ENCODE measurements around the gene PLEKHG3. TPM values are rescaled to one million over a fixed set of nuclear protein-coding genes. Genes with fewer than 3 reads are reported as not detected.
A peak's percentile ranks its signal among the peaks of the same experiment; 100 is the strongest.
"Not testable (repeated sequence)": the region's sequence is repeated elsewhere in the genome, so short reads cannot be mapped to it uniquely, and the experiment has no call there.

PLEKHG3 gene
- polyA plus RNA-seq, 6 donors from 2014 or later: not detected

DNA sequence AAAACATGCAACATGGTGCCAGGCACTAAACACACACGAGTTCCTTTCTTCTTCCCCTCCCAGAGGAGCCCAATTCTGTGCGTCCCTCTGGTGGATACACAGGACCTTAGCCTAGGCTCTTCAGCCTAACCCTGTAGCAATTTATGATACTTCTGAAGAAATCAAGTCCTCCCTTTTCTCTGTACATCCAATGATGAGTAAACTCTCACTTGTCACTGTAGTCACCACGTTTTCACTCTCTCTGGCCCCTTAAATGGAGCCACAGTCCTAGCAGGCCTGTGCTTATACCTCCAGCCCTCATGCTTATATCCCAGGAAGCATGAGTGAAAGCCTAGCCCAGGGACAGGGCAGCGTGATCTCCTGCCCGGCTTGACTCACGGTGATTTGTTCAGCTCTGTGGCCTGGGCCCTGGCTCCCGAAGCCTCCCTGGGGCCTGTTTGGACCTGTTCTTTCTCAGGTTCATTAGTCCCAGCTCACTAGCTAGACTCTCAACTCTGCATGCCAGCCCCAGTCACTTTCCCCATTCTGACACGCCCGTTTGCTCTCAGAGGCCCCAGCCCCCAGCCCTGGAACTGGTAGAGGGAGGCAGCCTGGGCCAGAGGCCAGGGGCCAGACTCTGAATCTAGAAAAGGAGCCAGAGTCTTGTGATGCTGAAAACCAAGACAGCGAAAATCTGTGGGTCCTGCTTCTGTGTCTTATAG is 24.1 kb upstream of the PLEKHG3 start:
- no peak for DNase-seq
- Mint-ChIP-seq H3K27me3 (no peaks in the 10 kb centered on the region), H3K27ac (no peak overlapping the region), H3K4me1 (peaks cover 5 to 8% (median 6%) of the 10 kb centered on the region in 3 donors), H3K36me3 (no peaks in the 10 kb centered on the region), H3K4me3 (no peak overlapping the region), H3K9me3 (no peaks in the 10 kb centered on the region)
- no peak for ATAC-seq (ENCODE audit: low read depth in 2 of 2)

- no peaks in the 10 kb centered on the region for H3K36me3 Mint-ChIP-seq
- ATAC-seq (ENCODE audit: low read depth in 2 of 2): no peak
- no peaks in the 10 kb centered on the region for H3K27me3 Mint-ChIP-seq
- no peak for DNase-seq
- peaks cover 5 to 8% (median 6%) of the 10 kb centered on the region in 3 donors for H3K4me1 Mint-ChIP-seq
- peak overlapping the region in 1 of 6 donors; percentile 15 for H3K27ac Mint-ChIP-seq
- no peak overlapping the region for H3K4me3 Mint-ChIP-seq
- H3K9me3 Mint-ChIP-seq: no peaks in the 10 kb centered on the region
Observed at GRCh38 chr14:64680714-64681065, 23.5 kb upstream of the PLEKHG3 start.

DNA sequence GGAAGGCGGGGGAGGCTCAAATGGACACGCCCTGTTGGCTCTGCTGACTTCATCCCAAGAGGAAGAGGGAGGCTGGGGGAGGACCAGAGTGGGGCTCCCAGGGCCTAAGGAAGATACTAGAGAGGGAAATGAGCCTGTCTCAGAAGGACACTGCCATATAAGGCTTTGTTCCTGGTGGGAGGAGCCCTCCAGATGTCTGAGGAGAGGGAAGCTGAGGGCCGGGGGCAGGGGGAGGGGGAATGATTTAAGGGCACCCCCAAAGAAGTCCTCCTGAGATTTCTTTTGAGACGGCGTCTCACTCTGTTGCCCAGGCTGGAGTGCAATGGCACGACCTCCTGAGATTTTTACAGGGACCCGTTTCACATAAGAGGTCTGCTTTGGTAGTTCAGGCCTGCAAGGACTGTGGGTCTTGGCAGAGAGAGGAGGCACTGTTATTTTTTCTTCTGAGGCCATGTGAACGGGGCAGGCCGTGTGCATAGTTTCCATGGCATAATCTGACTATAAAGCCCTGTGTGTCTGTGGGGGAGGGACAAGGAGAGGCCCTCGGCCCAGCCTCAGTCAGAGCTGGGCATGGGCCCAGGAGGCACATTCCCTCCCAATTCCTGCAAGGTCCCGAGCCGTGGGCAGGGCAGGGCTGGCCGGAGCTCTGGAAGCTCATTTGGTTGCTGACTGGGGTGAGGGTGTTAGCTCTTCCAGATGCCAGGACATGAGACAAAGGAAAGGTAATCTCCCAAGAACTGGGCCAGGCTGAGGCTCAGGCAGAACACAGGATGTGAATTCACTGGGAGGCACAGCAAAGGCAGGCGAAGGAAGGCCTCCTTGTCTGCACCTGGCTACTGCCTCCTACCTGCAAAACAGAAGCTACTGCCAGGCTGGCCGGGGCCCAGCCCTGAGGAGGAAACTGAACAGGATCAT is 22.2 kb upstream of the PLEKHG3 start:
- no peak overlapping the region for H3K4me3 Mint-ChIP-seq
- H3K36me3 Mint-ChIP-seq: no peaks in the 10 kb centered on the region
- no peak overlapping the region for H3K27ac Mint-ChIP-seq
- no peaks in the 10 kb centered on the region for H3K9me3 Mint-ChIP-seq
- no peaks in the 10 kb centered on the region for H3K27me3 Mint-ChIP-seq
- no peak for DNase-seq
- H3K4me1 Mint-ChIP-seq: no peaks in the 10 kb centered on the region
- no peak for ATAC-seq (ENCODE audit: low read depth in 2 of 2)

DNA sequence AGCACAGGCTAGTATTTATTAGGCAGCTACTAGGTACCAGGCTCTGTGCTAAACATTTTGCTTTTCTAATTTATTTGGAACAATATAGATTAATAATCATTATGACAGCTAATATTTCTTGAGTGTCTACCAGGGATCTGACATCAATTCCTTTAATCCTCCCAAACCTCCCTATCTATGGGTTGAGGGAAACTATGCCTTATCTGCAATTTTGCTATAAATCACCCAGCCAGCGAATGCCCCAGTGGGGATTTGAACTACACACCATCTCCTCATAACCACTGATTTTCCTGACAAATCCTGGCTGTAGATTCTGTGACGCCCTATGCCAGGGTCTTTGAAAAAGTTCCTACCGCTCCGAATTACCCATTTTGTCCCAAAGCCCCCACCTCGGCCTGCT is 21.4 kb upstream of the PLEKHG3 start:
- H3K9me3 Mint-ChIP-seq: no peaks in the 10 kb centered on the region
- no peaks in the 10 kb centered on the region for H3K27me3 Mint-ChIP-seq
- ATAC-seq (ENCODE audit: low read depth in 2 of 2): no peak
- H3K27ac Mint-ChIP-seq: no peak overlapping the region
- no peaks in the 10 kb centered on the region for H3K36me3 Mint-ChIP-seq
- H3K4me3 Mint-ChIP-seq: no peak overlapping the region
- no peaks in the 10 kb centered on the region for H3K4me1 Mint-ChIP-seq
- no peak for DNase-seq

GRCh38 chr14:64683264-64683663 is 21.0 kb upstream of the PLEKHG3 start:
- H3K36me3 Mint-ChIP-seq: no peaks in the 10 kb centered on the region
- H3K27me3 Mint-ChIP-seq: no peaks in the 10 kb centered on the region
- H3K4me3 Mint-ChIP-seq: no peak overlapping the region
- ATAC-seq (ENCODE audit: low read depth in 2 of 2) (no peak), DNase-seq (no peak)
- H3K27ac Mint-ChIP-seq: no peak overlapping the region
- H3K9me3 Mint-ChIP-seq: no peaks in the 10 kb centered on the region
- H3K4me1 Mint-ChIP-seq: no peaks in the 10 kb centered on the region

GRCh38 chr14:64684091-64684490 is 20.1 kb upstream of the PLEKHG3 start:
- no peak overlapping the region for H3K27ac Mint-ChIP-seq
- H3K27me3 Mint-ChIP-seq: no peaks in the 10 kb centered on the region
- no peaks in the 10 kb centered on the region for H3K9me3 Mint-ChIP-seq
- H3K4me1 Mint-ChIP-seq: no peaks in the 10 kb centered on the region
- DNase-seq: no peak
- H3K36me3 Mint-ChIP-seq: no peaks in the 10 kb centered on the region
- no peak overlapping the region for H3K4me3 Mint-ChIP-seq
- ATAC-seq (ENCODE audit: low read depth in 2 of 2): no peak

DNA sequence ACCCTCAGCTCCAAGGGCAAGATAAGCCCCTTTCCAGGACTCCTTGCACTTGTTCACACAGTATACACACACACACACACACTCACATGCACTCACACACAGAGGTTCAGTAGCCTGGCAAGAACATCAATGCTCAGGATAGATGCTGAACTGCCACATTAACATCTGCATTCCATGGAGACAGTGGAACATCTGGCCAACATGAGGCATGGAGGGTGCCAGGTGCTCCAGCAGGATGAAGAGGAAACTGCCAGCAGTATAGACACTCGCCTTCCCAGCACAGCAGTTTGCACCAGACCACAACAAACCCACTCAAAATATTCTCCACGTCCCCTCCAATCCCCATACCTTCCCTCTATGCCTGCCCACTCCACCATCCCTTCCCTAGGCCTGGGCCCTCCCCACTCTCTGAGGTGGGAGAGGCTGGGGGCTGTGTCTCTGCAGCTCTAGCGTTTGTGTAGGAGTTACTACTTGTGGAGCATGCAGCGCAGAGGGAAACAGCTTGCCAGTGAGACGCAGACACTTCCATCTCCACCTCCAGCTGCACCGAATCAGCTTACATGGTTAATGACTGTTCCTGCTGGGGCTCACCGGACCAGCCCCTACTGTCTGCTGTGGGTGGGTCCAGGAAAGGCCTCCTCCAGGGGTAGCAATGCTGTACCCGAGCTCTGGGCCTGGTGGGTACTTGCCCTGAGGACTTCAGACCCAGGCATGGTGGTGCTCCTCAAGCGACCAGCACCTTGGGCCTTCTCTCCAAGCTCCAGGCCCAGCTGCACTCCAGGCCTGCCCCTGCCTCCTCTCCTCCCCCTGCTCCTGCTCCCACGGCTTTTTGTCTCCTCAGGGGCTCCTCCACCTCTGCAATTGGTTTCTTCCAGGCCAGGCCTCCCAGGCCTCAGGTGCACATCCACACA is 18.6 kb upstream of the PLEKHG3 start:
- Mint-ChIP-seq H3K36me3 (no peaks in the 10 kb centered on the region), H3K27me3 (no peaks in the 10 kb centered on the region), H3K27ac (no peak overlapping the region), H3K4me3 (no peak overlapping the region), H3K4me1 (no peaks in the 10 kb centered on the region), H3K9me3 (no peaks in the 10 kb centered on the region)
- ATAC-seq (ENCODE audit: low read depth in 2 of 2): no peak
- no peak for DNase-seq

- DNase-seq: no peak
- Mint-ChIP-seq H3K27me3 (no peaks in the 10 kb centered on the region), H3K36me3 (no peaks in the 10 kb centered on the region), H3K27ac (no peak overlapping the region), H3K9me3 (no peaks in the 10 kb centered on the region), H3K4me1 (no peaks in the 10 kb centered on the region), H3K4me3 (no peak overlapping the region)
- no peak for ATAC-seq (ENCODE audit: low read depth in 2 of 2)
Observed at GRCh38 chr14:64686282-64686615, 18.0 kb upstream of the PLEKHG3 start.

DNA sequence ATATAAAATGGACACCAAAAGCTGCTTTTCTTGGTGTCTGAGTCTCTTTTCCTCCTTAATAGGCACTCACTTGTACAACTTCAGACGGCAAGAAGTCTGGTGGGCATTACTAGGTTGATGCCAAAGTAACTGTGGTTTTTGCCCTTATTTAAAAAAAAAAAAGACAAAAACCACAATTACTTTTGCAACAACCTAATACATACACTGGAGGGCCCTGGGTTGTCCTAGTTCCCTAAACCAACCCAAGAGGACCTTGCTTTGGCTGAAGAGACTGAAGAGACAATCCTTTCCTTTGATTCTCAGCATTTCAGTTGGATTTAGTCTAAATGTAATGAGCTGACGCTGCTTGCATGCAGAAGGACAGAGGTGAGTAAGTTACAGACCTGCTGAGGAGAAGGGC is 16.2 kb upstream of the PLEKHG3 start:
- Mint-ChIP-seq H3K27me3 (no peaks in the 10 kb centered on the region), H3K36me3 (no peaks in the 10 kb centered on the region), H3K9me3 (no peaks in the 10 kb centered on the region), H3K4me3 (no peak overlapping the region), H3K4me1 (no peaks in the 10 kb centered on the region), H3K27ac (no peak overlapping the region)
- no peak for DNase-seq
- ATAC-seq (ENCODE audit: low read depth in 2 of 2): no peak

GRCh38 chr14:64688811-64689281 is 15.4 kb upstream of the PLEKHG3 start:
- no peak for DNase-seq
- no peak for ATAC-seq (ENCODE audit: low read depth in 2 of 2)
- H3K27ac Mint-ChIP-seq: peak overlapping the region in 1 of 6 donors; percentile 31
- no peaks in the 10 kb centered on the region for H3K36me3 Mint-ChIP-seq
- H3K4me3 Mint-ChIP-seq: no peak overlapping the region
- no peaks in the 10 kb centered on the region for H3K9me3 Mint-ChIP-seq
- H3K4me1 Mint-ChIP-seq: no peaks in the 10 kb centered on the region
- H3K27me3 Mint-ChIP-seq: no peaks in the 10 kb centered on the region

DNA sequence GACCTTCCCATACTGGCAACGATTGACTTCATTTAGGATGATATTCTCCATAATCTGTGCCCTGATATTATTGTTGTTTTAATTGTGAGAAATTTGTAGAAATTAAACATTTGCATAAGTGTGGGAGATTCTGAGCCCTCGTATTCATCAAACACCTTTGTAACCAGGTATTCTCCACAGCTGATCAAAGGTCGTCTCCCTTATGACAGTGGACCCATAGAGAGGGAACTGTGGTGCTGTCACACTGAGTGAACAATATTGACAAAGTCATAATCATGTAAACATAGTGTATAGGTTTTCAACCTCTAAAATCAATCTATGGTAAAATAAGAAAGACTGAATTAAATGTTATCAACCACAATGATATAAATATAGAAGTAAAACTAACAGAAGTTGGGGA is 14.9 kb upstream of the PLEKHG3 start:
- peaks cover 0 to 2% (median 0%) of the 10 kb centered on the region in 3 donors for H3K27me3 Mint-ChIP-seq
- no peak overlapping the region for H3K4me3 Mint-ChIP-seq
- DNase-seq: no peak
- H3K27ac Mint-ChIP-seq: no peak overlapping the region
- no peaks in the 10 kb centered on the region for H3K36me3 Mint-ChIP-seq
- H3K4me1 Mint-ChIP-seq: no peaks in the 10 kb centered on the region
- H3K9me3 Mint-ChIP-seq: no peaks in the 10 kb centered on the region
- ATAC-seq (ENCODE audit: low read depth in 2 of 2): no peak

DNA sequence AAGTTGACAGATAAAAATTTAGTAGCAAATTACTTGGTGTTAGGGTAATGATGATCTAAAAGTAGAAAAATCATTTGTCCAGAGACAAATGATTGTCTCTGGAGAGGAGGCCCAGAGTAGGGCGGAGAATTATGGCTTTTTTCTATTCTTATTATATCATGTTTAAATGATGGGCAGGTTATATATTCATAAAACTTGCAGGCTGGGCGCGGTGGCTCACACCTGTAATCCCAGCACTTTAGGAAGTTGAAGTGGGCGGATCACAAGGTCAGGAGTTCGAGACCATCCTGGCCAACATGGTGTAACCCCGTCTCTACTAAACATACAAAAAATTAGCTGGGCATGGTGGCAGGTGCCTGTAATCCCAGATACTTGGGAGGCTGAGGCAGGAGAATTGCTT is 13.6 kb upstream of the PLEKHG3 start:
- not testable (repeated sequence) for DNase-seq; H3K36me3 Mint-ChIP-seq; H3K27me3 Mint-ChIP-seq; ATAC-seq (ENCODE audit: low read depth in 2 of 2); H3K4me3 Mint-ChIP-seq; H3K4me1 Mint-ChIP-seq; H3K27ac Mint-ChIP-seq; H3K9me3 Mint-ChIP-seq

- DNase-seq: no peak
- Mint-ChIP-seq H3K27ac (peak overlapping the region in 1 of 6 donors; percentile 41), H3K36me3 (no peaks in the 10 kb centered on the region), H3K27me3 (peaks cover 0 to 11% (median 5%) of the 10 kb centered on the region in 3 donors), H3K4me1 (no peaks in the 10 kb centered on the region), H3K9me3 (no peaks in the 10 kb centered on the region), H3K4me3 (no peak overlapping the region)
- no peak for ATAC-seq (ENCODE audit: low read depth in 2 of 2)
Observed at GRCh38 chr14:64691376-64691775, 12.8 kb upstream of the PLEKHG3 start.
